Fibroblast of mammary gland (primary cell): Measurements from ENCODE around the gene TAF11L8.
"Not testable (repeated sequence)": the region's sequence is repeated elsewhere in the genome, so short reads cannot be mapped to it uniquely, and the experiment has no call there.

Experiments
- DNase-seq: peaks from one replicate; pipeline ENCODE4 v3.0.0-alpha.2; 2010; ENCODE audit warnings: low read depth
- H3K4me3 ChIP-seq: 2 replicates; pipeline ENCODE4 v1.5.1; 2011; ENCODE audit warnings: low read depth, mild to moderate bottlenecking, low read length, moderate library complexity; ENCODE audit not compliant: control insufficient read depth
- TF ChIP-seq, protein P1 (sequence below): conservative IDR thresholded peaks from 2 replicates; pipeline ENCODE4 v1.5.1; 2011; ENCODE audit warnings: low read depth, low read length, inconsistent platforms; ENCODE audit not compliant: control insufficient read depth, insufficient read depth

Gene TAF11L8

DNA sequence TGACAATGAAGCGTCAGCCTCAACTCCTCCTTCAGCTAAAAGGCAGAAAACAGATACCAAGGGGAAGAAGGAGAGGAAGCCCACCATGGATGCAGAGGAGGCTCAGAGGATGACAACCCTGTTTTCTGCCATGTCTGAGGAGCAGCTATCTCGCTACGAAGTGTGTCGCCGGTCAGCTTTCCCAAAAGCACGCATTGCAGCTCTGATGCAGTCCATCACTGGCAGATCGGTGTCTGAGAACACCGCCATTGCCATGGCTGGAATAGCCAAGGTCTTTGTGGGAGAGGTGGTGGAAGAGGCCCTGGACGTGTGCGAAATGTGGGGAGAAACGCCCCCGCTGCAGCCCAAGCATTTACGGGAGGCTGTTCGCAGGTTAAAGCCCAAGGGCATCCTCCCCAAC, 14.2 kb upstream of the TAF11L8 start:
- H3K4me3 ChIP-seq = no peak overlapping the region
- no peak for DNase-seq
- TF ChIP-seq, protein P1, sequence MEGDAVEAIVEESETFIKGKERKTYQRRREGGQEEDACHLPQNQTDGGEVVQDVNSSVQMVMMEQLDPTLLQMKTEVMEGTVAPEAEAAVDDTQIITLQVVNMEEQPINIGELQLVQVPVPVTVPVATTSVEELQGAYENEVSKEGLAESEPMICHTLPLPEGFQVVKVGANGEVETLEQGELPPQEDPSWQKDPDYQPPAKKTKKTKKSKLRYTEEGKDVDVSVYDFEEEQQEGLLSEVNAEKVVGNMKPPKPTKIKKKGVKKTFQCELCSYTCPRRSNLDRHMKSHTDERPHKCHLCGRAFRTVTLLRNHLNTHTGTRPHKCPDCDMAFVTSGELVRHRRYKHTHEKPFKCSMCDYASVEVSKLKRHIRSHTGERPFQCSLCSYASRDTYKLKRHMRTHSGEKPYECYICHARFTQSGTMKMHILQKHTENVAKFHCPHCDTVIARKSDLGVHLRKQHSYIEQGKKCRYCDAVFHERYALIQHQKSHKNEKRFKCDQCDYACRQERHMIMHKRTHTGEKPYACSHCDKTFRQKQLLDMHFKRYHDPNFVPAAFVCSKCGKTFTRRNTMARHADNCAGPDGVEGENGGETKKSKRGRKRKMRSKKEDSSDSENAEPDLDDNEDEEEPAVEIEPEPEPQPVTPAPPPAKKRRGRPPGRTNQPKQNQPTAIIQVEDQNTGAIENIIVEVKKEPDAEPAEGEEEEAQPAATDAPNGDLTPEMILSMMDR = no peak

DNA sequence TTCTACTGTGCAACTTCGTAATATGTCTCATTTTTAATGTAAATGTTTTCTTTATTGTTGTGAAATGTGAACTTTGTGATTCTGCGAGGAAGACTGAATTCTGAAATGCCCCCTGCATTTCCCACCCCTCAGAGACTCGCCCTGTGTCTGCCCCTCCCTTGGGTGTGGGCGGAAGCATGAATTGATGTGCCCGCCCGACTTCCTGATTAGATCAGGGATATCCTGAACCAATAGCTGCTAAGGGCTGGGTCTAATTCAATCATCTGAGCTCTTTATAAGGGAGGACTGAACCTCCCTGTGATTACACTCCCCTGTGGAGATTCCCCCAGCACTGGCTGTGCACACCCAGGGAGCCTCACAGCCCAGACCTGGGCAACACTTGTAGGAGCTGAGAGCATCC, 13.1 kb upstream of the TAF11L8 start, which contains the start of gene TAF11L11:
Gene TAF11L11 (plus strand): TSS at position 304 of the 400 bp plus-strand sequence.
- not testable (repeated sequence) for H3K4me3 ChIP-seq, DNase-seq

DNA sequence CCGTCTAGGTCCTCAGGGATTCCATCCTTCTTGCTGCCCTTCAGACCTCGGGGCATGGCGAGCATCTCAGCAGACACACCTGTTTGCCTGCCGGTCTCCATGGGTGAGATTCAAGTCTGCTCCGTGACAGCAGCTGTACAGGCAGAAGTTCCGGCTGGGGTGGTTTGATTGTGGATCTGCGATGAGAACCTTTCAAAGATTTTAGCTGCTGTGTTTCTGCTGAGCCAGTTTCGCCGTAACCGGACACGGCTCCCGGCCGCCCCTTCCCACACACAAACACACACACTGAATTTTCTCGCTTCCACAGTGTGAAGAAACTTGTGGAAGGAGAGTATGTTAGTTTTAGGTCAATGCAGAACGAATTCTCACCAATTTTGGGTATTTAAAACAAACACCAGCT, 7.0 kb upstream of the TAF11L8 start, which contains the start of gene TAF11L10:
Gene TAF11L10 (minus strand): TSS at position 101 of the 400 bp plus-strand sequence.
- not testable (repeated sequence) for H3K4me3 ChIP-seq, DNase-seq

DNA sequence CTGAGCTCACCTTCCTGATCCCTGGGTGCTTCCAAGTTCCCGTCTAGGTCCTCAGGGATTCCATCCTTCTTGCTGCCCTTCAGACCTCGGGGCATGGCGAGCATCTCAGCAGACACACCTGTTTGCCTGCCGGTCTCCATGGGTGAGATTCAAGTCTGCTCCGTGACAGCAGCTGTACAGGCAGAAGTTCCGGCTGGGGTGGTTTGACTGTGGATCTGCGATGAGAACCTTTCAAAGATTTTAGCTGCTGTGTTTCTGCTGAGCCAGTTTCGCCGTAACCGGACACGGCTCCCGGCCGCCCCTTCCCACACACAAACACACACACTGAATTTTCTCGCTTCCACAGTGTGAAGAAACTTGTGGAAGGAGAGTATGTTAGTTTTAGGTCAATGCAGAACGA, 3.5 kb upstream of the TAF11L8 start, which contains the start of gene TAF11L9:
Gene TAF11L9 (minus strand): TSS at position 140 of the 400 bp plus-strand sequence.
- not testable (repeated sequence) for DNase-seq

DNA sequence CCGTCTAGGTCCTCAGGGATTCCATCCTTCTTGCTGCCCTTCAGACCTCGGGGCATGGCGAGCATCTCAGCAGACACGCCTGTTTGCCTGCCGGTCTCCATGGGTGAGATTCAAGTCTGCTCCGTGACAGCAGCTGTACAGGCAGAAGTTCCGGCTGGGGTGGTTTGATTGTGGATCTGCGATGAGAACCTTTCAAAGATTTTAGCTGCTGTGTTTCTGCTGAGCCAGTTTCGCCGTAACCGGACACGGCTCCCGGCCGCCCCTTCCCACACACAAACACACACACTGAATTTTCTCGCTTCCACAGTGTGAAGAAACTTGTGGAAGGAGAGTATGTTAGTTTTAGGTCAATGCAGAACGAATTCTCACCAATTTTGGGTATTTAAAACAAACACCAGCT, 5.1 kb downstream of the TAF11L8 start, which contains the start of gene TAF11L7:
Gene TAF11L7 (minus strand): TSS at position 101 of the 400 bp plus-strand sequence.
- not testable (repeated sequence) for DNase-seq, H3K4me3 ChIP-seq

More for the DNA sequence above, 3.5 kb upstream of the TAF11L8 start, which contains the start of gene TAF11L9:
- not testable (repeated sequence) for H3K4me3 ChIP-seq
